Stimulated activated CD4-positive, alpha-beta T cell treated with anti-CD3 and anti-CD28 coated beads, Interleukin-1b, Interleukin-23, amount 100 ng/mL, for 48 hours (primary cell): Measurements from ENCODE around the gene FAAP100.
"Not testable (repeated sequence)": the region's sequence is repeated elsewhere in the genome, so short reads cannot be mapped to it uniquely, and the experiment has no call there.

Experiments
- DNase-seq: peaks from one replicate; pipeline ENCODE4 v3.0.0-alpha.2; 2020

The FAAP100 gene, protein sequence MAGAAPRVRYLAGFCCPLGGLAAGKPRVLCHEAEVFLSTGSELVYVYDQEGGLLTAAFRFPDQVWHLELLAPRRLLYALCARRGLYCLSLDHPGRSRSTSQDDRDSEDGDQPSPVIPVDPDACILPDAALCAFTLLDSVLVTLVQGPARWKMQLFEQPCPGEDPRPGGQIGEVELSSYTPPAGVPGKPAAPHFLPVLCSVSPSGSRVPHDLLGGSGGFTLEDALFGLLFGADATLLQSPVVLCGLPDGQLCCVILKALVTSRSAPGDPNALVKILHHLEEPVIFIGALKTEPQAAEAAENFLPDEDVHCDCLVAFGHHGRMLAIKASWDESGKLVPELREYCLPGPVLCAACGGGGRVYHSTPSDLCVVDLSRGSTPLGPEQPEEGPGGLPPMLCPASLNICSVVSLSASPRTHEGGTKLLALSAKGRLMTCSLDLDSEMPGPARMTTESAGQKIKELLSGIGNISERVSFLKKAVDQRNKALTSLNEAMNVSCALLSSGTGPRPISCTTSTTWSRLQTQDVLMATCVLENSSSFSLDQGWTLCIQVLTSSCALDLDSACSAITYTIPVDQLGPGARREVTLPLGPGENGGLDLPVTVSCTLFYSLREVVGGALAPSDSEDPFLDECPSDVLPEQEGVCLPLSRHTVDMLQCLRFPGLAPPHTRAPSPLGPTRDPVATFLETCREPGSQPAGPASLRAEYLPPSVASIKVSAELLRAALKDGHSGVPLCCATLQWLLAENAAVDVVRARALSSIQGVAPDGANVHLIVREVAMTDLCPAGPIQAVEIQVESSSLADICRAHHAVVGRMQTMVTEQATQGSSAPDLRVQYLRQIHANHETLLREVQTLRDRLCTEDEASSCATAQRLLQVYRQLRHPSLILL

GRCh38 chr17:81552244-81553017, at the start of gene FAAP100:
FAAP100 (minus strand) TSS chr17:81552353; CDS start chr17:81552330, 23 bp downstream.
- DNase-seq, result peak; percentile 82

DNA sequence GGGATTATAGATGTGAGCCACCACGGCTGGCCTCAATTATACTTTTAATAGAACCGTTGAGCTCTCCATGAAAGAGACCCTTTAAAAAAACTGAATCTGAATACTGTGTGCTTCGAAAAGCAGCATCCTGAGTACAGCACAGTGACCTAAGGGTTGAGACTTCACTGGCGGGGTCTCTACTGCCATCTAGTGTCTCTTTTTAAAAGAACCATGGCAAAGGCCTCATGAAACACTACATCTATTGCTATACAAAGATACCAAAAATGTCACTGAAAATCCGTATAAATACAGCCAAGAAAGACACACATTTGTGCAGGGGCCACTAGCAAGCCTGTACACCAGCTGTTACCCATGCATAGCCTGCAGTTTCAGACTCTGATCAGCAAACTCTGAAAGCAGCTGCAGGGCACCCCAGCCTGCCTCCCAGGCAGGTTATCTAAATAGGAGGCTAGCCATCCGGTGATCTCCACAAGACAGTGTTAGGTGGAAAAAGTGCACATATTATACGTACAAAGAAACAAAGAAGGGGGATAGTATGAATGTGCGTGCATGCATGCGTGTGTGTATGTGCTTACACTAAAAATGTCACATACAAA, 49.5 kb upstream of the FAAP100 start:
- DNase-seq, result peak; percentile 20

DNA sequence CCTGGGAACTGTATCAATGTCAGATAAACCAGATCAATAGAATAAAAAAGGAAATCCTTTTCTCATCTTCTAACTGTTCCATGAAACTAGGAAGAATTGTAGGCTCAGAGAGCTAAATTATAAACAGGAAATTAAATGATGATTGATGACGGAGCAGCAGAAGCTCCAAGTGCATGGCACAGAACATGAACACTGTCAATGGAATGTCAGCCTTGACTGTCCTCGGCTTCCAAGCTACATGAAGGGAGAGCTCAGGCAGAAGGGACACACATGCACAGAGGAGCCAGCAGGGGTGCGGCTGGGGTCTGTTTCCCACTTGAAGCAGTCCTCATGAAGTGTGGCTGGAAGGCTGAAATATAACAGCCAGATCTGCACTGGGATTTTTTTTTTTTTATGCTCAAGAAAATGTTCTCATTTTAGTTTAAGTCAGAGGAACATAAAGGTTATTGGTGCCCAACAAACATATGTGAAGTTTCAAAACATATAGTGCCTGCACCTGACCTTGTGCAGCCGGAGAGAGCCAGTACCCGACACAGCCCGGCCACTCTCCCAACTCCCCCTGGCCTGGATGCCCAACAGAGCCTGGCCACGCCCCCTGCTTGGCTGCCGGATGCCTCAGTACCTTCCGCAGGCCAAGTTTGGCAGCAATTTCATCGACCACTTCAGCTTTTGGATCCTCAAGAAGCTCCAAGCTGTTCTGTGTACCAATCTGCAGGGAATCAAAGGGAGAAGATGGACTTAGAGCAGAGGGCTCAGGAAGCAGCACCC, 47.8 kb upstream of the FAAP100 start:
- no peak for DNase-seq

- DNase-seq, result no peak
Observed at GRCh38 chr17:81593105-81593871, 41.1 kb upstream of the FAAP100 start.

DNA sequence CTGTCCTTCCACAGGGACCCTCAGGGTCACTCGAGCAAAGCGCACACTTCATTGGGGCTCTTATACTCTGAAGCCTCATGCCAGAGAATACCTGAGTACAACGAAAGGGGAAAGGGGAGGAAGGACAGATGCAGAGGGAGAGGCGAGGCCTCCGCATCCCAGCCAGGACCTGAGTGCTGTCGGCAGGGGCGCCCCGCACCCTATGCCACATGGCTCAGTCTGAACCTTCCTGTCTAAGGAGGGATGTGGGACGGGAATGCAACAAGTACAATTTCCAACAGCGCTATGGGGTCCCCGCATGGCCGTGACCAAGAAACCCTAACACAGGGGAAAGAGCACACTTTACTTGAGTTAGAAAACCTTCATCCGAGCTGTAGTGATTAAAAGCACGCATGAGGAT, 39.8 kb upstream of the FAAP100 start:
- DNase-seq, result no peak

GRCh38 chr17:81590121-81590520, 38.0 kb upstream of the FAAP100 start:
- DNase-seq, result no peak

DNA sequence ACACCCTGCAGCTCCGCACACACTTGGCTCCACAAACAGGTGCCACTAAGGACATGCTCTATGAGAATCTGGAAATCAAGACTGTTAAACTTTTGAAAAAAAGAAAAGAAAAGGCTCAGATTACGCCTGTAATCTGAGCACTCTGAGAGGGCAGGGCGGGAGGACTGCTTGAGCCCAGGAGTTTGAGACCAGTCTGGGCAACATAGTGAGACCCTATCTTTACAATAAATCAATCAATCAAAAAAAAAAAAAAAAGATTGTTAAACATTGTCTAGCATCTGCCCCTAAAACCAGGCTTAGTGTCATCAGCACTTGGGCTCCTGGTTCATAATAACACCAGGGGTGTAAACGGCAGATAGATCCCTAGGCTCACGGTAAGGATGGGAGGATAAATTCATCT, 37.5 kb upstream of the FAAP100 start:
- DNase-seq, result no peak

GRCh38 chr17:81586096-81586495, 33.9 kb upstream of the FAAP100 start:
- DNase-seq, result no peak

DNA sequence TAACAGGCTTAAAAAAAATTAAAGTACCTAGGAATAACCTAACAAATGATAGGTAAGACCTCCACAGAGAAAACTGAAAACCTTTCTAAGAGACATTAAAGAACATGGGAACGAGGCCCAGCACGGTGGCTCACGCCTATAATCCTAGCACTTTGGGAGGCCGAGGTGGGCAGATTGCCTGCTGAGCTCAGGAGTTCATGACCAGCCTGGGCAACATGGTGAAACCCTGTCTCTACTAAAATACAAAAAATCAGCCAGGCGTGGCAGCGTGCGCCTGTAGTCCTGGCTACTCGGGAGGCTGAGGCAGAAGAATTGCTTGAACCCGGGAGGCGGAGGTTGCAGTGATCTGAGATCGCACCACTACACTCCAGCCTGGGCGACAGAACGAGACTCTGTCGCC, 32.6 kb upstream of the FAAP100 start:
- not testable (repeated sequence) for DNase-seq

- no peak for DNase-seq
Observed at GRCh38 chr17:81583589-81584342, 31.6 kb upstream of the FAAP100 start.

DNA sequence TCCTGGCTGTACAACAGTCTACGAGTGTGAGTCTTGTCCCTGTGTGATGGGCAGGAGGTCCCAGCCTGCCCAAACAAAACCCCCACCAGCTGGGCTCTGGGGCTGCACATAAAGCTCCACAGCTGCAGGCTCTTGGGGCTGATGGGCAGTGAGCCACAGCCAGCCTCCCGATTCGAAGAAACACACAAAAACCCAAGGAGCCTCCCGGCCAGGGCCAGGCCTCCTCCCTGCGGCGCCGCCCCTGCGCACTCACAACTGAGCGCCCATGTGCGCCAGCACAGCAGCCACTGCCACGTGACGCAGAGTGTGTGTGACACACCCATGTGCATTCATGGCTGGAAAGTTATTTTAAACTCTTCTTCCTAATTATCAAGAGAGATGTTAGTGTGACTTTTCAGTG, 30.6 kb upstream of the FAAP100 start:
- no peak for DNase-seq

DNA sequence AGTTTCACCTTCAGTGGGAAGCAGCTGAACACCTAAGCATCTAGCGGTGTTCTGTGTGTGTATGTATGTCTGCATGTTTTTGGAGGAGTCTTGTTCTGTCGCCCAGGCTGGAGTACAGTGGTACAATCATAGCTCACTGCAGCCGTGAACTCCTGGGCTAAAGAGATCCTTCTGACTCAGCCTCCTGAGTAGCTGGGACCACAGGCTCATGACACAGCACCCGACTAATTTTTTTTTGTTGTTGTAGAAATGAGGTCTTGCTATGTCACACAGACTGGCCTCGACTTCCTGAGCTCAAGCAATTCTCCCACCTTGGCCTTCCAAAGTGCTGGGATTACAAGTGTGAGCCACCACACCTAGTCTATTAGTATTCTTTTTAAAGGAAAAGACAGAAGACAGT, 30.2 kb upstream of the FAAP100 start:
- DNase-seq, result no peak

- no peak for DNase-seq
Observed at GRCh38 chr17:81581758-81582157, 29.6 kb upstream of the FAAP100 start.

- no peak for DNase-seq
Observed at GRCh38 chr17:81580481-81580880, 28.3 kb upstream of the FAAP100 start.

DNA sequence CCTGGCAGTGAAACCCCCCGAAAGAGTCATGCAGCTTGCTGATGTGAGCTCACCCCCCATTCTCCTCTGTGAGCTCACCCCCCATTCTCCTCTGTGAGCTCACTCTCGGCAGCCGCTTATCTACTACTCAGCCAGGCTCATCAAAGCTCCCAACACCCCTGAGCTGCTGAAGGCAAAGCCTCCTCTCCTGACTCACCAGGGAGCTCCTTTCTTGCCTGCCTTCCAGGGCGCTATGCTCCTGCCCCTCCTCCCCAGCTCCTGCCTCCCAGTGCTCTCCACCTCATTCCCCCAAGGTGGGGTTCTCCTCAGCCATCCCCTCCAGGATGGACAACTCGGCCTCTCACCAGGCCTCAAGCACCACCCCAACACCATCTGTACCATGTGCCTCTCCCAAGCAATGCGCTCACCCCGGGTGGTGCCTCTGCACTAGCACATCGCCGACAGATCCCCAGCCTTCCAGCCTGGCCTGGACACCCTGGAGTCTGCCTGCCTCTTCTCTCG, 27.7 kb upstream of the FAAP100 start:
- DNase-seq, result no peak

GRCh38 chr17:81579298-81579697, 27.1 kb upstream of the FAAP100 start:
- no peak for DNase-seq

- DNase-seq, result peak; percentile 43
Observed at GRCh38 chr17:81578561-81579225, 26.5 kb upstream of the FAAP100 start.

DNA sequence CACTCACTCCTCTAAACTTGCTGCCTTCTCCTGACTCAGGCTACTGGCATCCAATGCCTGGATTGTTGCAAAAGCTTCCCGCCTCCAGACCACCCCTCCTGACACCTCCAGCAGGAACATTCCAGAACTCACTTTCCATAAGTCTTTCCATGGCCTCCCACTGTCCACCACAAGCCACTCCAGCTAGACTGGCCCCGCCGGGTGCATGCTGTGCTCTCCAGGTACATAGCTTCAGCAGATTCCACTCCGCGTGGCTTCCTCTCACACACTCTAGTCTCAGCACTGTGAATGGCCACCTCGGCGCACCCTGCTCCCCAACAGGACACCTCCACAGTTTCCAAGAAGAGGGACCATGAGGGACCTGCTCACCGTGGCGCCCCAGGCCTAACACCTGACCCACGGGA, 25.9 kb upstream of the FAAP100 start:
- no peak for DNase-seq

- no peak for DNase-seq
Observed at GRCh38 chr17:81577278-81578000, 25.3 kb upstream of the FAAP100 start.
